ENCODE measurements around the gene GJD3.

GJD3 gene

DNA sequence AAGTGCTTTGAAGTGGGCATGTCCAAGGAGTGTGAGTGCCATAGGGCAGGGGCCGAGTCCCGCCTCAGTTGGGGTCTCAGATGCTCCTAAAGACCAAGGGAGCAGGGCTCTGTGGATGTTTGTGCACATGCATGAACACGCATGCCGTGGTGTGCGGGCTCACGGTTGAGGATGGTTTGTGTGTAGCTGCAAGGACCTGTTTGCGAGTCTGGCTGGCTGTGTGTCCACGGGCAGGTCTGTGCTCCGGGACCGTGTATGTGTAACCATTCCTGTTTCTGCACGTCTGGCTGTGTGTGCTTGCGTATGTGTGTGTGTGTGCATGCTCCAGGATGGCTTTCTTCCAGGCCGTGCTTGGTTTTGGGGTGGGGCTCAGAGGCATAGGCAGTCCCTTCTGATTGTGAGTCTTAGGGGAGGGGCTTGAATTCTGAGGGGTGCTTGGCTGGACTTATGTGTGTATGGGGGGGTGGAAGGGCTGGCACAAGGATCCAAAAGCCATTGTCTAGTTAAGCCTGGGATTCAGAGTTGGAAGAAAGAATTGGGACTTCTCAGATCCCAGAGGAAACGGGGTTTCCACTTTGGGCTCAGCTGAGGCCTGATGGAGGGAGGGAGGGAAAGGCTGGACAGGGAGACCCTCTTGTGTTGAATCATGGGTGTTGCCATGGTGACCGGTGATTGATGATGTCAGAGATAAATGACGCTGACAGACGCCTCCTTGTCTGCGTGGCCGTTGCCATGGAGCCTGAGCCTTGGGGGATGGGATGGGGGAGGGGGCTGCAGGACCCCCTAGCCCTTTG, 14.4 kb downstream of the GJD3 start:
- peak; percentile 70 for DNase-seq
- Histone ChIP-seq H3K4me3 (ENCODE audit: low read depth, low read length) (no peak overlapping the region), H3K27ac (peak overlapping the region; percentile 50), H3K36me3 (peaks cover 57% of the 10 kb centered on the region), H3K9me3 (ENCODE audit: severe bottlenecking) (no peaks in the 10 kb centered on the region), H3K27me3 (ENCODE audit: insufficient read depth, low read depth, severe bottlenecking) (no peaks in the 10 kb centered on the region)
- TF ChIP-seq, protein P1, sequence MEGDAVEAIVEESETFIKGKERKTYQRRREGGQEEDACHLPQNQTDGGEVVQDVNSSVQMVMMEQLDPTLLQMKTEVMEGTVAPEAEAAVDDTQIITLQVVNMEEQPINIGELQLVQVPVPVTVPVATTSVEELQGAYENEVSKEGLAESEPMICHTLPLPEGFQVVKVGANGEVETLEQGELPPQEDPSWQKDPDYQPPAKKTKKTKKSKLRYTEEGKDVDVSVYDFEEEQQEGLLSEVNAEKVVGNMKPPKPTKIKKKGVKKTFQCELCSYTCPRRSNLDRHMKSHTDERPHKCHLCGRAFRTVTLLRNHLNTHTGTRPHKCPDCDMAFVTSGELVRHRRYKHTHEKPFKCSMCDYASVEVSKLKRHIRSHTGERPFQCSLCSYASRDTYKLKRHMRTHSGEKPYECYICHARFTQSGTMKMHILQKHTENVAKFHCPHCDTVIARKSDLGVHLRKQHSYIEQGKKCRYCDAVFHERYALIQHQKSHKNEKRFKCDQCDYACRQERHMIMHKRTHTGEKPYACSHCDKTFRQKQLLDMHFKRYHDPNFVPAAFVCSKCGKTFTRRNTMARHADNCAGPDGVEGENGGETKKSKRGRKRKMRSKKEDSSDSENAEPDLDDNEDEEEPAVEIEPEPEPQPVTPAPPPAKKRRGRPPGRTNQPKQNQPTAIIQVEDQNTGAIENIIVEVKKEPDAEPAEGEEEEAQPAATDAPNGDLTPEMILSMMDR (IDR thresholded peaks at IDR 0.05; ENCODE audit: low read depth, low read length) = no peak

DNA sequence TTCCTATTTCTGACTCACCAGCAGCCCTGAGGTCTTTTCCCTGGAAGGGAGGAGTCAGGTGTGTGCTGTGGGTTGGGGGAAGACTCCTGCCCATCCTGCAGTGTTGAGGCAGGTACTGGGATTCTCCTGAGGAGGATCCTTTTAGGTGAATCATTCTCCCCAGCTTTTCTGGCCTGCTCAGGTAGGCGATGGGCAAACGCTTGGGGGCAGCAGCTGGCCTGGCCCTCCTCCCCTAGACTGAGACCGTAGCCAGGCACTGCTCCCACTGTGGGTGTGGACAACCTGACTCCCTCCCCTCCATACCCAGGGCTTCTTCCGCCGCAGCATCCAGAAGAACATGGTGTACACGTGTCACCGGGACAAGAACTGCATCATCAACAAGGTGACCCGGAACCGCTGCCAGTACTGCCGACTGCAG, 15.1 kb downstream of the GJD3 start:
- Histone ChIP-seq H3K27ac (no peak overlapping the region), H3K4me3 (ENCODE audit: low read depth, low read length) (no peak overlapping the region), H3K36me3 (peaks cover 51% of the 10 kb centered on the region), H3K27me3 (ENCODE audit: insufficient read depth, low read depth, severe bottlenecking) (no peaks in the 10 kb centered on the region), H3K9me3 (ENCODE audit: severe bottlenecking) (no peaks in the 10 kb centered on the region)
- TF ChIP-seq, protein P1 (IDR thresholded peaks at IDR 0.05; ENCODE audit: low read depth, low read length) = no peak
- DNase-seq = no peak

DNA sequence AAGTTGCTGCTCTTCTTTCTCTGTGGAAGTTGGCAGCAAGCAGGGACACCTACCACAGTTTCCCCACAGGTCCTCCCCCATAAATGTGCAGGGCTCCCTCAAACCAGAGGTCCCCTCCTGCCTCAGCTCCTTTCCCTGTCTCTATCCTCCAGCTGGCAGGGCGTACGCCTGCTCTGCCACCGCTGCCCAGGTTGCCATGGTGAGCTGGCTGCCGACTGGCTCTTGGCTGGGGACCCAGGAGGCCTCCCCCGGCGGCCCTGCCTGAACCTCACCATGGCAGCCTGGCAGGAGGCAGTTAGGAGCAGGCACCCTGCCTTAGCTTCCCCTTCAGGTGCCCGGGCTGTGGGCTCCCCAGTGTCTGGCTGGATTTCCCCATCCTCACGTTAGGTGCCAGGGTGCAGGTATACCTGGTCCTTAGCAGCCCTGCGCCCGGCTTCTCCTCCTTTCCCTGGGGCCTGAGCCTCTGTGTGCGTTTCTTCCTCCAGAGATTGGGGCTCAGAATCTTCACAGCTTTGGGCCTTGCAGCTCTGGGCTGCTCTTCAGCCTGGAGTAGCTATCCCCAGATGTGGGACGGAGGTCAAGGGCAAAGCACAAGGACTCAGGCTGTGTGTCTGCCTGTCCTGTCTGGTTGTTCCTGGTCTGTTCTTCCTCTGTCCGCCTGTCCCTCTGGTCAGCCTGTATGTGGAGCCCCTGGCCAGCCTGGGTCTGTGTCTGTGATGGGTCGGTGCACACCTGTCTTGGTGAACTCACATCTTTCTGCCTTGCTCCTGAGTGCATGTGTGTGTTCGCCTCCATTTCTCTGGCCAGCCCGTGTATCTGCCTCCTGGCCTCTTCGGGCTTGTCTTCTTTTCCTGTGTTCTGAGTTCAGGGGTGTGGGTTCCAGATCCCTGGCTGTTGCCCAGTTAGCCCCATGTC, 15.7 kb downstream of the GJD3 start:
- Histone ChIP-seq H3K4me3 (ENCODE audit: low read depth, low read length) (no peak overlapping the region), H3K36me3 (peaks cover 46% of the 10 kb centered on the region), H3K27ac (no peak overlapping the region), H3K9me3 (ENCODE audit: severe bottlenecking) (no peaks in the 10 kb centered on the region), H3K27me3 (ENCODE audit: insufficient read depth, low read depth, severe bottlenecking) (no peaks in the 10 kb centered on the region)
- TF ChIP-seq, protein P1 (IDR thresholded peaks at IDR 0.05; ENCODE audit: low read depth, low read length) = no peak
- DNase-seq = no peak

DNA sequence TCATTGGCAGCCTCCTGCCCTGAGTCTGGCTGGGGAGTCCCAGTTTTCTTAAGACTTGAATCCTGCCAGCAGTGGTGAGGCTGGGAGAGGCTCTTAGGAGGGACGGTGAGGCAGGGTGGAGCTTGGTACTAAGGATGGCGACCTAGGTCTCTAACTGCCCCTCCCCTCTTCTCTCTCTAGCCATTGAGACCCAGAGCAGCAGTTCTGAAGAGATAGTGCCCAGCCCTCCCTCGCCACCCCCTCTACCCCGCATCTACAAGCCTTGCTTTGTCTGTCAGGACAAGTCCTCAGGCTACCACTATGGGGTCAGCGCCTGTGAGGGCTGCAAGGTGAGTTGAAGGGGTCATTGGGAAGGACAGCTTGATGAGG, 16.4 kb downstream of the GJD3 start:
- Histone ChIP-seq H3K4me3 (ENCODE audit: low read depth, low read length) (no peak overlapping the region), H3K27me3 (ENCODE audit: insufficient read depth, low read depth, severe bottlenecking) (no peaks in the 10 kb centered on the region), H3K36me3 (peaks cover 39% of the 10 kb centered on the region), H3K27ac (no peak overlapping the region), H3K9me3 (ENCODE audit: severe bottlenecking) (no peaks in the 10 kb centered on the region)
- TF ChIP-seq, protein P1 (IDR thresholded peaks at IDR 0.05; ENCODE audit: low read depth, low read length) = no peak
- no peak for DNase-seq

DNA sequence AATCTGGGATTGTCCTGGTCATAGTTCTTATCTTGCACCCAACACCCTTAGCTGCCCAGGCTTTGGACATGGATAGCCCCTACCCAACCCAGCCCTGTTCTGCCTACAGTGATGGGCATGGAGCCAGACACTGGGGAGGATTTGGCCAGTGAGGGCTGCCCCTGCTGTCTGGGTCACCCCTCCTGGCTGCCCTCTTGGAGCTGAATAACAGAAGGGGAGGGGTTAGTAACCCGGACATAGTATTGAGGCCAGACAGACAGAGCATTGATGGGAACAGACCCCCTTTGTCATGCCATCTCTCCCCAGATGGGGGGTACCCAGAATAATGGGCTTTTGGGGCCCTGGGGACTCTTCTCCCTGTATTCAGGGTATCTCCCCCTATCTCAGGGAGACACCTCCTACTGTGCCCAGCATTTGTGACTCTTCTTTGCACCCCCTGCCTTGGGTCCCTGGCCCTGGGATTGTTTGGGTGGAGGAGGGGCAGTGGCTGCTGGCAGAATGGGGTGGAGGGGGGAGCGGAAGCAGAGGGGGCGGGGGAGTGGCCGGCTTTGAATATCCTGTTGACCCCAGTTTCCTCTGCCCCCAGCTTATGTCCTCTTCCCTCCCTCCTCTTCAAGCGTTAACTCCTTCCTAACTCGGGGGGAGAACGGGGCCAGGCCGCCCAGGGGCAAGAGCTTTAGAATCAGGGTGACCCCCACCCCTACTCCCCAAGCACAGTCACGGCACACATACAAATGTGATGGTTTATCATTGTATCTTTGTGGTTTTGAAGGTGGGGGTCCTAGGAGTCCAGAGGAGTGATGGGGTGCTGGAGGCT, 17.0 kb downstream of the GJD3 start:
- H3K4me3 ChIP-seq (ENCODE audit: low read depth, low read length) = no peak overlapping the region
- H3K27ac ChIP-seq = peak overlapping the region; percentile 15; the same call in 1 of the 2 replicates
- H3K36me3 ChIP-seq = peaks cover 33% of the 10 kb centered on the region
- TF ChIP-seq, protein P1 (IDR thresholded peaks at IDR 0.05; ENCODE audit: low read depth, low read length) = no peak
- DNase-seq = no peak
- H3K27me3 ChIP-seq (ENCODE audit: insufficient read depth, low read depth, severe bottlenecking) = no peaks in the 10 kb centered on the region
- no peaks in the 10 kb centered on the region for H3K9me3 ChIP-seq (ENCODE audit: severe bottlenecking)

All from WERI-Rb-1 (cell line).